ENCODE data around the gene SF3B3.

DNA sequence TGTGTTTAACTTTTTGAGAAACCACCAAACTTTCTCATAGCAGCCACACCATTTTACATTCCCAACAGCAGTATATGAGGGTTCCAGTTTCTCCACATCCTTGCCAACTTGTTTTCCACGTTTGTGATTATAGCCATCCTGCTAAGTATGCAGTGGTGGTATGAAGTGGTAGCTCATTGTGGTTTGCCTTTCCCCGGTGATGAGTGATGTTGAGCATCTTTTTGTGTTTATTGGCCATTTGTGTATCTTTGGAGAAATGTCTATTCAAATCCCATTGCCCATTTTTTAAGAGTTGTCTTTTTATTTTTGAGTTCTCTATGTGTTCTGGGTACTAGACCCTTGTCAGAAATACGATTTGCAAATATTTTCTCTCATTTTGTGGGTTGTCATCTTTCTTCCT, 17.4 kb downstream of the SF3B3 start:
- no peak for TF ChIP-seq POLR2A (IDR thresholded peaks at IDR 0.05)
- TF ChIP-seq, protein P1, sequence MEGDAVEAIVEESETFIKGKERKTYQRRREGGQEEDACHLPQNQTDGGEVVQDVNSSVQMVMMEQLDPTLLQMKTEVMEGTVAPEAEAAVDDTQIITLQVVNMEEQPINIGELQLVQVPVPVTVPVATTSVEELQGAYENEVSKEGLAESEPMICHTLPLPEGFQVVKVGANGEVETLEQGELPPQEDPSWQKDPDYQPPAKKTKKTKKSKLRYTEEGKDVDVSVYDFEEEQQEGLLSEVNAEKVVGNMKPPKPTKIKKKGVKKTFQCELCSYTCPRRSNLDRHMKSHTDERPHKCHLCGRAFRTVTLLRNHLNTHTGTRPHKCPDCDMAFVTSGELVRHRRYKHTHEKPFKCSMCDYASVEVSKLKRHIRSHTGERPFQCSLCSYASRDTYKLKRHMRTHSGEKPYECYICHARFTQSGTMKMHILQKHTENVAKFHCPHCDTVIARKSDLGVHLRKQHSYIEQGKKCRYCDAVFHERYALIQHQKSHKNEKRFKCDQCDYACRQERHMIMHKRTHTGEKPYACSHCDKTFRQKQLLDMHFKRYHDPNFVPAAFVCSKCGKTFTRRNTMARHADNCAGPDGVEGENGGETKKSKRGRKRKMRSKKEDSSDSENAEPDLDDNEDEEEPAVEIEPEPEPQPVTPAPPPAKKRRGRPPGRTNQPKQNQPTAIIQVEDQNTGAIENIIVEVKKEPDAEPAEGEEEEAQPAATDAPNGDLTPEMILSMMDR (IDR thresholded peaks at IDR 0.05): no peak

Measured in vagina (tissue), 2 donors.